ENCODE measurements around the gene FXR1.

FXR1 gene

DNA sequence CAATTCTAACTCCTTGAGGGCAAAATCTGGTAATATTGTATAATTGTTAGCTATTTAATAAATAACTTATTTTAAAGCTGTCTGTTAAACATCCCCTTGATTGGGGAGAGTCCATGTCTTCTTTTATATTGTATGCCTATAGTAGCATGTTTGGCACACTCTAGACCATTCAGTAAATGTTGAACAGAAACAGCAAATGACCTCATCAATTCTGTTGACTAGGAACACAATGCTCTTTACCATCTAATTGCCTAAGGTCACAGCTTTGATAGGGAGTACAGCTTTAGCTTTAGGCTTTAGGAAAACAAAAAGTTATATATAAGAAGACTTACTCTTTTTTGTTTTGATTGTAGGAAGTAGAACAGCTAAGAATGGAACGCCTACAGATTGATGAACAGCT, 50.1 kb downstream of the FXR1 start:
- TF ChIP-seq CTCF (IDR thresholded peaks at IDR 0.05; ENCODE audit: insufficient read depth, low read length, poor library complexity, severe bottlenecking): no peak
- Histone ChIP-seq H3K27me3 (replicated peaks; ENCODE audit: control insufficient read depth, insufficient read depth, low read length) (no peaks in the 10 kb centered on the region), H3K4me3 (replicated peaks; ENCODE audit: low read depth, low read length) (no peak overlapping the region), H3K36me3 (ENCODE audit: control insufficient read depth, insufficient read depth, low read length) (peaks cover 5% of the 10 kb centered on the region)
- no peak for DNase-seq (ENCODE audit: extremely low read depth, insufficient read length)

DNA sequence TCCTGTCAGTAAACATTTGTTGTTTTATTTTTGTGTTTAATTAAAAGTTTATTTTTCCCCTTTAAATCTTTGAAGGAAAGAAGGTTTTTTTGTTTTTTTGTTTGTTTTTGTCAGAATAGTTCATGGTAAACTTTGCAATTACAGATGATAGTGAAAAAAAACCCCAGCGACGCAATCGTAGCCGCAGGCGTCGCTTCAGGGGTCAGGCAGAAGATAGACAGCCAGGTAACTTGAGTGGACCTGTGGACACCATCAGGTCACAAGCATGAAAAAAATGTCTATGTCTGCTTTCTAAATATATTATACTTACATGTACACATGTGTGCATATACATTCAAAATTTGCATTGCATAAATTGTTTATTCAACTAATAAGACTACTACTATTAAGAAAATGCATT, 58.5 kb downstream of the FXR1 start:
- Histone ChIP-seq H3K27me3 (replicated peaks; ENCODE audit: control insufficient read depth, insufficient read depth, low read length) (no peaks in the 10 kb centered on the region), H3K4me3 (replicated peaks; ENCODE audit: low read depth, low read length) (no peak overlapping the region), H3K36me3 (ENCODE audit: control insufficient read depth, insufficient read depth, low read length) (no peaks in the 10 kb centered on the region; the same call in none of the 2 replicates)
- TF ChIP-seq CTCF (IDR thresholded peaks at IDR 0.05; ENCODE audit: insufficient read depth, low read length, poor library complexity, severe bottlenecking): no peak
- DNase-seq (ENCODE audit: extremely low read depth, insufficient read length): no peak

- H3K36me3 ChIP-seq (ENCODE audit: control insufficient read depth, insufficient read depth, low read length): no peaks in the 10 kb centered on the region; the same call in 1 of the 2 replicates
- DNase-seq (ENCODE audit: extremely low read depth, insufficient read length): no peak
- no peaks in the 10 kb centered on the region for H3K27me3 ChIP-seq (replicated peaks; ENCODE audit: control insufficient read depth, insufficient read depth, low read length)
- no peak for TF ChIP-seq CTCF (IDR thresholded peaks at IDR 0.05; ENCODE audit: insufficient read depth, low read length, poor library complexity, severe bottlenecking)
- no peak overlapping the region for H3K4me3 ChIP-seq (replicated peaks; ENCODE audit: low read depth, low read length)
Measured at GRCh38 chr3:180973543-180973942, 61.1 kb downstream of the FXR1 start.

GRCh38 chr3:180974286-180974685, 61.8 kb downstream of the FXR1 start:
- DNase-seq (ENCODE audit: extremely low read depth, insufficient read length): no peak
- H3K36me3 ChIP-seq (ENCODE audit: control insufficient read depth, insufficient read depth, low read length): no peaks in the 10 kb centered on the region
- H3K4me3 ChIP-seq (replicated peaks; ENCODE audit: low read depth, low read length): no peak overlapping the region
- TF ChIP-seq CTCF (IDR thresholded peaks at IDR 0.05; ENCODE audit: insufficient read depth, low read length, poor library complexity, severe bottlenecking): no peak
- H3K27me3 ChIP-seq (replicated peaks; ENCODE audit: control insufficient read depth, insufficient read depth, low read length): no peaks in the 10 kb centered on the region

DNA sequence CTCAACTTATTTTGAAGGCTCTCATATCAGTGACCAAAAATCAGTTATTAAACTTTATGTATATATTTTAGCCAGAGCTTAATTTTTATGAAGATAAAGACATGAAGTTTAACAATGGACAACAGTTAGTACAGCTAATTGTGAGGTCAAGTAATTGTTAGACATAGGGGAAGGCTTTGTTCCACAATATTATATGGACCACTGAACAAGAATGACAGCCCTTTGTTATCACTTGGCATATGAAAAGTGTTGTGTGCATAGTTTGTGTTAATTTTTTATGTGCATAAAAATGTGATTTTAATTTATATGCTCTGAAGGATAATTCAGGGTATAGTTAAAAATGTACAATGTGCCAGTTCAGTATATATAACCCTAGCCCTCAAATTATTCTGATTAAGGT, 65.0 kb downstream of the FXR1 start:
- no peak for TF ChIP-seq CTCF (IDR thresholded peaks at IDR 0.05; ENCODE audit: insufficient read depth, low read length, poor library complexity, severe bottlenecking)
- H3K36me3 ChIP-seq (ENCODE audit: control insufficient read depth, insufficient read depth, low read length): no peaks in the 10 kb centered on the region; the same call in 1 of the 2 replicates
- no peaks in the 10 kb centered on the region for H3K27me3 ChIP-seq (replicated peaks; ENCODE audit: control insufficient read depth, insufficient read depth, low read length)
- H3K4me3 ChIP-seq (replicated peaks; ENCODE audit: low read depth, low read length): no peak overlapping the region
- no peak for DNase-seq (ENCODE audit: extremely low read depth, insufficient read length)

GRCh38 chr3:180979961-180980360, 67.5 kb downstream of the FXR1 start:
- Histone ChIP-seq H3K36me3 (ENCODE audit: control insufficient read depth, insufficient read depth, low read length) (no peaks in the 10 kb centered on the region; the same call in 1 of the 2 replicates), H3K27me3 (replicated peaks; ENCODE audit: control insufficient read depth, insufficient read depth, low read length) (no peaks in the 10 kb centered on the region), H3K4me3 (replicated peaks; ENCODE audit: low read depth, low read length) (no peak overlapping the region)
- no peak for TF ChIP-seq CTCF (IDR thresholded peaks at IDR 0.05; ENCODE audit: insufficient read depth, low read length, poor library complexity, severe bottlenecking)
- DNase-seq (ENCODE audit: extremely low read depth, insufficient read length): no peak
